Subcutaneous abdominal adipose tissue (tissue), 5 donors: ENCODE data around the gene DNAH6.

Experiments
- H3K27ac ChIP-seq: one replicate; pipeline ENCODE4 v1.7.0; 2013; ENCODE audit warnings: low read depth, mild to moderate bottlenecking, inconsistent platforms, low read length, moderate library complexity
- H3K27me3 ChIP-seq, 5 donors: one replicate each; pipeline ENCODE4 v1.7.0; 2013; ENCODE audit warnings: low read length in 5 of 5, inconsistent platforms in 1 of 5; ENCODE audit not compliant: control insufficient read depth in 5 of 5, insufficient read depth in 4 of 5
- H3K36me3 ChIP-seq, 5 donors: one replicate each; pipeline ENCODE4 v1.7.0; 2013; ENCODE audit warnings: low read length in 5 of 5; ENCODE audit not compliant: control insufficient read depth in 5 of 5, insufficient read depth in 5 of 5
- H3K4me1 ChIP-seq, 5 donors: one replicate each; pipeline ENCODE4 v1.7.0; 2013; ENCODE audit warnings: low read length in 5 of 5, mild to moderate bottlenecking in 3 of 5, moderate library complexity in 1 of 5; ENCODE audit not compliant: control insufficient read depth in 5 of 5, insufficient read depth in 5 of 5
- H3K4me3 ChIP-seq, 5 donors: one replicate each; pipeline ENCODE4 v1.7.0; 2013; ENCODE audit warnings: low read length in 5 of 5, low read depth in 1 of 5
- H3K9ac ChIP-seq, 5 donors: one replicate each; pipeline ENCODE4 v1.7.0; 2013; ENCODE audit warnings: low read length in 5 of 5, mild to moderate bottlenecking in 4 of 5, moderate library complexity in 3 of 5
- H3K9me3 ChIP-seq, 5 donors: one replicate each; pipeline ENCODE4 v1.7.0; 2013; ENCODE audit warnings: low read length in 5 of 5; ENCODE audit not compliant: control insufficient read depth in 5 of 5
- donor health status: healthy.
- donor health status: healthy.
- donor health status: healthy.
- donor health status: healthy.
- donor health status: healthy.

Gene DNAH6

GRCh38 chr2:84807063-84807485 lies 290.8 kb downstream of the DNAH6 start:
- Histone ChIP-seq H3K9me3 (no peaks in the 10 kb centered on the region), H3K9ac (peak overlapping the region in 1 of 5 donors; percentile 15), H3K4me3 (peak overlapping the region in 3 of 5 donors; percentile 1 to 17 (median 5)), H3K27ac (no peak overlapping the region), H3K36me3 (no peaks in the 10 kb centered on the region), H3K27me3 (no peaks in the 10 kb centered on the region), H3K4me1 (peaks cover 2 to 25% (median 15%) of the 10 kb centered on the region in 5 donors)

- no peaks in the 10 kb centered on the region for H3K36me3 ChIP-seq
- H3K27ac ChIP-seq = no peak overlapping the region
- H3K9me3 ChIP-seq = no peaks in the 10 kb centered on the region
- peaks cover 2 to 25% (median 15%) of the 10 kb centered on the region in 5 donors for H3K4me1 ChIP-seq
- no peak overlapping the region for H3K4me3 ChIP-seq
- no peaks in the 10 kb centered on the region for H3K27me3 ChIP-seq
- no peak overlapping the region for H3K9ac ChIP-seq
Measured at GRCh38 chr2:84808279-84808678, 292.0 kb downstream of the DNAH6 start.

- Histone ChIP-seq H3K4me1 (peaks cover 0 to 10% (median 8%) of the 10 kb centered on the region in 5 donors), H3K27me3 (no peaks in the 10 kb centered on the region), H3K27ac (no peak overlapping the region), H3K9ac (no peak overlapping the region), H3K36me3 (no peaks in the 10 kb centered on the region), H3K9me3 (no peaks in the 10 kb centered on the region), H3K4me3 (no peak overlapping the region)
Measured at GRCh38 chr2:84811839-84812431, 295.6 kb downstream of the DNAH6 start.

- no peak overlapping the region for H3K9ac ChIP-seq
- H3K27me3 ChIP-seq = no peaks in the 10 kb centered on the region
- no peak overlapping the region for H3K27ac ChIP-seq
- H3K36me3 ChIP-seq = no peaks in the 10 kb centered on the region
- H3K4me3 ChIP-seq = no peak overlapping the region
- no peaks in the 10 kb centered on the region for H3K4me1 ChIP-seq
- no peaks in the 10 kb centered on the region for H3K9me3 ChIP-seq
Measured at GRCh38 chr2:84815146-84815545, 298.8 kb downstream of the DNAH6 start.

- no peaks in the 10 kb centered on the region for H3K9me3 ChIP-seq
- H3K4me3 ChIP-seq = no peak overlapping the region
- H3K36me3 ChIP-seq = no peaks in the 10 kb centered on the region
- H3K9ac ChIP-seq = no peak overlapping the region
- H3K4me1 ChIP-seq = no peaks in the 10 kb centered on the region
- H3K27me3 ChIP-seq = no peaks in the 10 kb centered on the region
- no peak overlapping the region for H3K27ac ChIP-seq
Measured at GRCh38 chr2:84816426-84817026, 300.2 kb downstream of the DNAH6 start.

GRCh38 chr2:84817239-84817655 lies 300.9 kb downstream of the DNAH6 start:
- Histone ChIP-seq H3K4me3 (no peak overlapping the region), H3K9ac (no peak overlapping the region), H3K27me3 (no peaks in the 10 kb centered on the region), H3K4me1 (no peaks in the 10 kb centered on the region), H3K36me3 (no peaks in the 10 kb centered on the region), H3K27ac (no peak overlapping the region), H3K9me3 (no peaks in the 10 kb centered on the region)

GRCh38 chr2:84821806-84822205 lies 305.5 kb downstream of the DNAH6 start:
- Histone ChIP-seq H3K27ac (no peak overlapping the region), H3K27me3 (no peaks in the 10 kb centered on the region), H3K9me3 (no peaks in the 10 kb centered on the region), H3K4me1 (no peaks in the 10 kb centered on the region), H3K9ac (no peak overlapping the region), H3K4me3 (no peak overlapping the region), H3K36me3 (no peaks in the 10 kb centered on the region)

- Histone ChIP-seq H3K4me1 (no peaks in the 10 kb centered on the region), H3K9ac (no peak overlapping the region), H3K27me3 (no peaks in the 10 kb centered on the region), H3K36me3 (no peaks in the 10 kb centered on the region), H3K9me3 (no peaks in the 10 kb centered on the region), H3K4me3 (no peak overlapping the region), H3K27ac (no peak overlapping the region)
Measured at GRCh38 chr2:84823229-84823628, 306.9 kb downstream of the DNAH6 start.

GRCh38 chr2:84823788-84824187 lies 307.5 kb downstream of the DNAH6 start:
- Histone ChIP-seq H3K27ac (no peak overlapping the region), H3K9ac (no peak overlapping the region), H3K9me3 (no peaks in the 10 kb centered on the region), H3K4me3 (no peak overlapping the region), H3K36me3 (no peaks in the 10 kb centered on the region), H3K27me3 (no peaks in the 10 kb centered on the region), H3K4me1 (no peaks in the 10 kb centered on the region)

- H3K4me3 ChIP-seq = no peak overlapping the region
- H3K9ac ChIP-seq = no peak overlapping the region
- no peaks in the 10 kb centered on the region for H3K36me3 ChIP-seq
- H3K4me1 ChIP-seq = peaks cover 0 to 18% (median 6%) of the 10 kb centered on the region in 5 donors
- H3K9me3 ChIP-seq = no peaks in the 10 kb centered on the region
- no peaks in the 10 kb centered on the region for H3K27me3 ChIP-seq
- no peak overlapping the region for H3K27ac ChIP-seq
Measured at GRCh38 chr2:84827978-84828575, 311.8 kb downstream of the DNAH6 start.
